Omental fat pad (tissue), 4 donors: ENCODE data around the gene PFDN1. TPM values are rescaled to one million over a fixed set of nuclear protein-coding genes. Genes with fewer than 3 reads are reported as not detected.
A peak's percentile ranks its signal among the peaks of the same experiment; 100 is the strongest.
"Not testable (repeated sequence)": the region's sequence is repeated elsewhere in the genome, so short reads cannot be mapped to it uniquely, and the experiment has no call there.

Source experiments
- ATAC-seq: fragments of 150-250 bp; one replicate; pipeline ENCODE4 v1.9.1; 2016; ENCODE audit warnings: mild to moderate bottlenecking, moderate library complexity; ENCODE audit not compliant: low FRiP score
- DNase-seq: peaks from one replicate; pipeline ENCODE4 v3.0.0-alpha.2; 2019; ENCODE audit warnings: low spot score
- CTCF ChIP-seq, 3 donors: fragments of 450-650 bp; IDR thresholded peaks; one replicate each; pipeline ENCODE4 v1.5.1; 2016 to 2017; ENCODE audit warnings: antibody characterized with exemption in 3 of 3, mild to moderate bottlenecking in 3 of 3, moderate library complexity in 2 of 3
- total RNA-seq, 4 donors: library from RNA; depleted of rRNA; stranded (reverse); fragments of >200 nt; gene quantifications; one replicate each; pipeline ENCODE4 v1.1.0, GENCODE V29; 2016

Gene PFDN1
- total RNA-seq, 4 donors from 2014 or later: 54.1 to 110 (median 88.6) TPM

DNA sequence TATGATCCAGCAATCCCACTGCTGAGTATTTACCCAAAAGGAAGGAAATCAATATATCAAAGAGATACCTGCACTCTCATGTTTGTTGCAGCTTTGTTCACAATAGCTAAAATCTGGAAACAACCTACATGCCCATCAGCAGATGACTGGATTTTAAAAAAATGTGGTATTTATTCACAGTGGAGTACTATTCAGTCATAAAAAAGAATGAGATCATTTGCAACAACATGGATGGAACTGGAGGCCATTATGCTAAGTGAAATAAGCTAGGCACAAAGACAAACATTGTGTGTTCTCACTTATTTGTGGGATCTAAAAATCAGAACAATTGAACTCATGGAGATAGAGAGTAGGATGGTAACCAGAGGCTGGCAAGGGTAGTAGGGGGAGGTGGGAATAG is 94.8 kb downstream of the PFDN1 start:
- DNase-seq: no peak
- ATAC-seq: no peak
- no peak for TF ChIP-seq CTCF (IDR thresholded peaks at IDR 0.05)

GRCh38 chr5:140207250-140207964 is 95.5 kb downstream of the PFDN1 start:
- ATAC-seq (no peak), DNase-seq (no peak)
- no peak for TF ChIP-seq CTCF (IDR thresholded peaks at IDR 0.05)

- no peak for DNase-seq
- no peak for ATAC-seq
- TF ChIP-seq CTCF (IDR thresholded peaks at IDR 0.05): no peak
Observed at GRCh38 chr5:140205952-140206351, 96.9 kb downstream of the PFDN1 start.

- no peak for TF ChIP-seq CTCF (IDR thresholded peaks at IDR 0.05)
- DNase-seq: no peak
- ATAC-seq: peak; percentile 48
Observed at GRCh38 chr5:140205216-140205615, 97.7 kb downstream of the PFDN1 start.

- no peak for TF ChIP-seq CTCF (IDR thresholded peaks at IDR 0.05)
- ATAC-seq: no peak
- no peak for DNase-seq
Observed at GRCh38 chr5:140202610-140203009, 100.3 kb downstream of the PFDN1 start.

DNA sequence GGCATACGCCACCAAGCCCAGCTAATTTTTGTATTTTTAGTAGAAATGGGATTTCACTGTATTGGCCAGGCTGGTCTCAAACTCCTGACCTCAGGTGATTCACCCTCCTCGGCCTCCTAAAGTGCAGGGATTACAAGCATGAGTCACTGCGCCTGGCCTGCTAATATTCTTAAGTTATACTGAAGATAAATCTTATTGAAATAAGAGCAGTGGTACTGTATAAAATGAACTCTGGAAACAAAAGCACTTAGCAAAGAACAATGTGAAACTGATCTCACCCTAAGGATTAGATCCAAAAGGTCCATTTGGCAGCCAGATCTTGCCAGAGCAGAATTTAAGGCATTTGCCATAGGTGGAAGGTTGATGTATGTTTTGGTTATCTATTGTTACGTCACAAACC is 100.8 kb downstream of the PFDN1 start:
- DNase-seq: no peak
- no peak for TF ChIP-seq CTCF (IDR thresholded peaks at IDR 0.05)
- peak; percentile 57 for ATAC-seq

DNA sequence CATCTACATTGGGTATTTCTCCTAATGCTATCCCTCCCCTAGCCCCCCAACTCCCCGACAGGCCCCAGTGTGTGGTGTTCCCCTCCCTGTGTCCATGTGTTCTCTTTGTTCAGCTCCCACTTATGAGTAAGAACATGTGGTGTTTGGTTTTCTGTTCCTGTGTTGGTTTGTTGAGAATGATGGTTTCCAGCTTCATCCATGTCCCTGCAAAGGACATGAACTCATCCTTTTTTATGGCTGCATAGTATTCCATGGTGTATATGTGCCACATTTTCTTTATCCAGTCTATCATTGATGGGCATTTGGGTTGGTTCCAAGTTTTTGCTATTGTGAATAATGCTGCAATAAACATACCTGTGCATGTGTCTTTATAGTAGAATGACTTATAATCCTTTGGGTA is 104.0 kb downstream of the PFDN1 start:
- ATAC-seq: not testable (repeated sequence)

More for the DNA sequence above, 104.0 kb downstream of the PFDN1 start:
- DNase-seq: not testable (repeated sequence)
